ENCODE data around the gene SLC5A3.

GRCh38 chr21:34055615-34056014 is 17.8 kb upstream of the SLC5A3 start:
- TF ChIP-seq CTCF (IDR thresholded peaks at IDR 0.05; ENCODE audit: insufficient read depth, low read length, poor library complexity, severe bottlenecking) (no peak), EZH2phosphoT487 (conservative IDR thresholded peaks at IDR 0.05; ENCODE audit: low read length) (no peak)

Measured in SU-DHL-6 (cell line).